PC-9 (cell line): ENCODE measurements around the gene IGFBP6.

ENCODE experiments used
- CTCF ChIP-seq: fragments of 200-600 bp; sonication (generic); conservative IDR thresholded peaks from 2 replicates; pipeline ENCODE4 v1.6.1; 2017; ENCODE audit warnings: mixed run types, antibody characterized with exemption, mild to moderate bottlenecking, moderate library complexity
- EZH2 ChIP-seq: fragments of 200-600 bp; sonication (generic); IDR thresholded peaks from 2 replicates; pipeline ENCODE4 v1.8.0; 2017; ENCODE audit warnings: antibody characterized with exemption, low read depth

GRCh38 chr12:53151039-53151438 lies 53.6 kb downstream of the IGFBP6 start:
- TF ChIP-seq CTCF, result no peak
- no peak for TF ChIP-seq EZH2
